ENCODE results near the gene ZNF831.

Gene ZNF831

GRCh38 chr20:59131551-59132285 lies 31.9 kb upstream of the ZNF831 start:
- DNase-seq (ENCODE audit: low read depth in 1 of 2, low spot score in 1 of 2) = no peak
- TF ChIP-seq GABPA (IDR thresholded peaks at IDR 0.05; ENCODE audit: low read depth) (no peak), POLR2AphosphoS5 (IDR thresholded peaks at IDR 0.05; ENCODE audit: low read depth) (no peak)
- H3K4me3 ChIP-seq (replicated peaks; ENCODE audit: insufficient read depth, low read length) = no peak overlapping the region
- H3K27ac ChIP-seq (replicated peaks) = no peak overlapping the region
- no peaks in the 10 kb centered on the region for H3K27me3 ChIP-seq (ENCODE audit: insufficient read depth, poor library complexity, severe bottlenecking)

GRCh38 chr20:59134182-59134581 lies 29.4 kb upstream of the ZNF831 start:
- no peak for TF ChIP-seq POLR2AphosphoS5 (IDR thresholded peaks at IDR 0.05; ENCODE audit: low read depth)
- TF ChIP-seq, protein P1, sequence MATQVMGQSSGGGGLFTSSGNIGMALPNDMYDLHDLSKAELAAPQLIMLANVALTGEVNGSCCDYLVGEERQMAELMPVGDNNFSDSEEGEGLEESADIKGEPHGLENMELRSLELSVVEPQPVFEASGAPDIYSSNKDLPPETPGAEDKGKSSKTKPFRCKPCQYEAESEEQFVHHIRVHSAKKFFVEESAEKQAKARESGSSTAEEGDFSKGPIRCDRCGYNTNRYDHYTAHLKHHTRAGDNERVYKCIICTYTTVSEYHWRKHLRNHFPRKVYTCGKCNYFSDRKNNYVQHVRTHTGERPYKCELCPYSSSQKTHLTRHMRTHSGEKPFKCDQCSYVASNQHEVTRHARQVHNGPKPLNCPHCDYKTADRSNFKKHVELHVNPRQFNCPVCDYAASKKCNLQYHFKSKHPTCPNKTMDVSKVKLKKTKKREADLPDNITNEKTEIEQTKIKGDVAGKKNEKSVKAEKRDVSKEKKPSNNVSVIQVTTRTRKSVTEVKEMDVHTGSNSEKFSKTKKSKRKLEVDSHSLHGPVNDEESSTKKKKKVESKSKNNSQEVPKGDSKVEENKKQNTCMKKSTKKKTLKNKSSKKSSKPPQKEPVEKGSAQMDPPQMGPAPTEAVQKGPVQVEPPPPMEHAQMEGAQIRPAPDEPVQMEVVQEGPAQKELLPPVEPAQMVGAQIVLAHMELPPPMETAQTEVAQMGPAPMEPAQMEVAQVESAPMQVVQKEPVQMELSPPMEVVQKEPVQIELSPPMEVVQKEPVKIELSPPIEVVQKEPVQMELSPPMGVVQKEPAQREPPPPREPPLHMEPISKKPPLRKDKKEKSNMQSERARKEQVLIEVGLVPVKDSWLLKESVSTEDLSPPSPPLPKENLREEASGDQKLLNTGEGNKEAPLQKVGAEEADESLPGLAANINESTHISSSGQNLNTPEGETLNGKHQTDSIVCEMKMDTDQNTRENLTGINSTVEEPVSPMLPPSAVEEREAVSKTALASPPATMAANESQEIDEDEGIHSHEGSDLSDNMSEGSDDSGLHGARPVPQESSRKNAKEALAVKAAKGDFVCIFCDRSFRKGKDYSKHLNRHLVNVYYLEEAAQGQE (IDR thresholded peaks at IDR 0.05; ENCODE audit: insufficient replicate concordance, low read depth) = peak; percentile 96
- H3K27me3 ChIP-seq (ENCODE audit: insufficient read depth, poor library complexity, severe bottlenecking) = peaks cover 2% of the 10 kb centered on the region
- H3K27ac ChIP-seq (replicated peaks) = no peak overlapping the region
- DNase-seq (ENCODE audit: low read depth in 1 of 2, low spot score in 1 of 2) = peak in 1 of 2 experiments; percentile 45
- H3K4me3 ChIP-seq (replicated peaks; ENCODE audit: insufficient read depth, low read length) = no peak overlapping the region

- no peak for DNase-seq (ENCODE audit: low read depth in 1 of 2, low spot score in 1 of 2)
- no peak overlapping the region for H3K27ac ChIP-seq (replicated peaks)
- TF ChIP-seq SPI1 (IDR thresholded peaks at IDR 0.05; ENCODE audit: borderline replicate concordance, low read depth) (no peak), POLR2AphosphoS5 (IDR thresholded peaks at IDR 0.05; ENCODE audit: low read depth) (no peak), GABPA (IDR thresholded peaks at IDR 0.05; ENCODE audit: low read depth) (no peak)
- TF ChIP-seq, protein P1 (IDR thresholded peaks at IDR 0.05; ENCODE audit: insufficient replicate concordance, low read depth) = no peak
- TF ChIP-seq, protein P2, sequence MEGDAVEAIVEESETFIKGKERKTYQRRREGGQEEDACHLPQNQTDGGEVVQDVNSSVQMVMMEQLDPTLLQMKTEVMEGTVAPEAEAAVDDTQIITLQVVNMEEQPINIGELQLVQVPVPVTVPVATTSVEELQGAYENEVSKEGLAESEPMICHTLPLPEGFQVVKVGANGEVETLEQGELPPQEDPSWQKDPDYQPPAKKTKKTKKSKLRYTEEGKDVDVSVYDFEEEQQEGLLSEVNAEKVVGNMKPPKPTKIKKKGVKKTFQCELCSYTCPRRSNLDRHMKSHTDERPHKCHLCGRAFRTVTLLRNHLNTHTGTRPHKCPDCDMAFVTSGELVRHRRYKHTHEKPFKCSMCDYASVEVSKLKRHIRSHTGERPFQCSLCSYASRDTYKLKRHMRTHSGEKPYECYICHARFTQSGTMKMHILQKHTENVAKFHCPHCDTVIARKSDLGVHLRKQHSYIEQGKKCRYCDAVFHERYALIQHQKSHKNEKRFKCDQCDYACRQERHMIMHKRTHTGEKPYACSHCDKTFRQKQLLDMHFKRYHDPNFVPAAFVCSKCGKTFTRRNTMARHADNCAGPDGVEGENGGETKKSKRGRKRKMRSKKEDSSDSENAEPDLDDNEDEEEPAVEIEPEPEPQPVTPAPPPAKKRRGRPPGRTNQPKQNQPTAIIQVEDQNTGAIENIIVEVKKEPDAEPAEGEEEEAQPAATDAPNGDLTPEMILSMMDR (IDR thresholded peaks at IDR 0.05; ENCODE audit: insufficient read depth, low read length) = no peak
Observed at GRCh38 chr20:59135093-59135492, 28.5 kb upstream of the ZNF831 start.

DNA sequence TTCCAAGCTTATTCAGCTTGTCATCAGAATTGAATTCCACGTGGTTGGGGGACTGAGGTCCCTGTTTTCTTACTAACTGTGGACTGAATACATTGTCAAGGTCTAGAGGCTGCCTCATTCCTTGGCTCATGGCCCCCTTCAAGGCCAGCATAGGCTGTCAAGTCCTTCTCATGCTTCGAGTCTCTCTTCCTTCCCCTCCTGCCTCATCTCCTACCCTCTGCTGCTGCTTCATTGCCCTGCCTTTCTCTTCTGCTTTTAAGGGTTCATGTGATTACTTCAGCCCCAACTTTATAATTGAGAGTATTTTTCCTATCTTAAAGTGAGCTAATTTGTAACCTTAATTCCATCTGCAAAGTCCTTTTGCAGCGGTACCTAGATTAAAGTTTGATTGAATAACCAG lies 27.6 kb upstream of the ZNF831 start:
- H3K4me3 ChIP-seq (replicated peaks; ENCODE audit: insufficient read depth, low read length) = no peak overlapping the region
- H3K27me3 ChIP-seq (ENCODE audit: insufficient read depth, poor library complexity, severe bottlenecking) = peaks cover 2% of the 10 kb centered on the region
- H3K27ac ChIP-seq (replicated peaks) = no peak overlapping the region
- TF ChIP-seq, protein P2 (IDR thresholded peaks at IDR 0.05; ENCODE audit: insufficient read depth, low read length) = no peak
- TF ChIP-seq SPI1 (IDR thresholded peaks at IDR 0.05; ENCODE audit: borderline replicate concordance, low read depth) (no peak), POLR2AphosphoS5 (IDR thresholded peaks at IDR 0.05; ENCODE audit: low read depth) (no peak), GABPA (IDR thresholded peaks at IDR 0.05; ENCODE audit: low read depth) (no peak)
- DNase-seq (ENCODE audit: low read depth in 1 of 2, low spot score in 1 of 2) = no peak

More at GRCh38 chr20:59135093-59135492, 28.5 kb upstream of the ZNF831 start:
- no peak overlapping the region for H3K4me3 ChIP-seq (replicated peaks; ENCODE audit: insufficient read depth, low read length)
- H3K27me3 ChIP-seq (ENCODE audit: insufficient read depth, poor library complexity, severe bottlenecking) = peaks cover 2% of the 10 kb centered on the region

DNA sequence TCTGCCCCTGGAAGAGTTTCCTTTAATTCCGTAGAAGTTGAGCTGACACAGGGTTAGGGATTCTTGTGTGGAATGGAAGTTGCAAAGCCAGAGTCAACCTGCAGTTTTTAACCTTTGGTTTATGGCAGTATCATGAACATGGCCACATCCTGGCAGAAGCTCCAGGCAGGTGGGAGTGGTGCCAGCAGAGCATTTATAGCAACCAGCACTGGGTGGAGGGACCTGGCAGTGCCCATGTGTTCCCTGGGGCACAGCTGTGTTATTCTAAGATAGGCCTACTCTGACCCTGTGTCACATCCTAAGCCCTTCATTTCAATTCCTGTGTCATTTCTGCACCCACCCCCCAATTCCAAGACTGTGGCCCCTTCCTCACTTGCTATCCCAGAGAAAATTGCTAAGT lies 26.1 kb upstream of the ZNF831 start:
- no peak for TF ChIP-seq POLR2AphosphoS5 (IDR thresholded peaks at IDR 0.05; ENCODE audit: low read depth)
- TF ChIP-seq GABPA (IDR thresholded peaks at IDR 0.05; ENCODE audit: low read depth) = no peak
- TF ChIP-seq, protein P2 (IDR thresholded peaks at IDR 0.05; ENCODE audit: insufficient read depth, low read length) = no peak
- TF ChIP-seq SPI1 (IDR thresholded peaks at IDR 0.05; ENCODE audit: borderline replicate concordance, low read depth) = no peak
- TF ChIP-seq, protein P1 (IDR thresholded peaks at IDR 0.05; ENCODE audit: insufficient replicate concordance, low read depth) = no peak
- peaks cover 2% of the 10 kb centered on the region for H3K27me3 ChIP-seq (ENCODE audit: insufficient read depth, poor library complexity, severe bottlenecking)
- DNase-seq (ENCODE audit: low read depth in 1 of 2, low spot score in 1 of 2) = no peak
- H3K4me3 ChIP-seq (replicated peaks; ENCODE audit: insufficient read depth, low read length) = no peak overlapping the region
- no peak overlapping the region for H3K27ac ChIP-seq (replicated peaks)

Data from HL-60 (cell line).